HepG2 (cell line): ENCODE results near the gene HPD. TPM values are rescaled to one million over a fixed set of nuclear protein-coding genes. Genes with fewer than 3 reads are reported as not detected.
A peak's percentile ranks its signal among the peaks of the same experiment; 100 is the strongest.

ENCODE experiments used
- ATF4 ChIP-seq, 2 experiments: fragments of 450-650 bp in 1 of 2; sonication (generic) in 1 of 2; formaldehyde crosslinking; IDR thresholded peaks; 2 replicates each; pipeline versions ENCODE4 v1.5.0 to v1.8.0; 2020 to 2022; ENCODE audit warnings: mild to moderate bottlenecking in 1 of 2, missing genetic modification reagents in 1 of 2
- GPBP1L1 ChIP-seq: sonication (generic); formaldehyde crosslinking; IDR thresholded peaks from 2 replicates; pipeline ENCODE4 v1.5.0; 2020; ENCODE audit warnings: mild to moderate bottlenecking, missing genetic modification reagents
- GPN1 ChIP-seq: sonication (generic); formaldehyde crosslinking; IDR thresholded peaks from 2 replicates; pipeline ENCODE4 v1.5.1; 2020; ENCODE audit warnings: missing genetic modification reagents, borderline replicate concordance
- HHEX ChIP-seq: IDR thresholded peaks from 2 replicates; pipeline ENCODE4 v1.6.1; 2016; ENCODE audit warnings: control low read depth
- HMGXB4 ChIP-seq, 2 experiments: sonication (generic) in 1 of 2; formaldehyde crosslinking in 1 of 2; IDR thresholded peaks; 2 replicates each; pipeline versions ENCODE4 v1.4.0 to v1.6.1; 2018 to 2020; ENCODE audit warnings: missing genetic modification reagents in 2 of 2, borderline replicate concordance in 1 of 2, low read depth in 1 of 2, mild to moderate bottlenecking in 1 of 2, missing biosample characterization in 1 of 2
- KLF11 ChIP-seq: IDR thresholded peaks from 2 replicates; pipeline ENCODE4 v1.6.1; 2016; ENCODE audit warnings: missing compliant biosample characterization
- KMT2B ChIP-seq: IDR thresholded peaks from 2 replicates; pipeline ENCODE4 v1.6.1; 2016; ENCODE audit warnings: missing genetic modification reagents, missing compliant biosample characterization
- MZF1 ChIP-seq: sonication (generic); formaldehyde crosslinking; IDR thresholded peaks from 2 replicates; pipeline ENCODE4 v1.8.1; 2023; ENCODE audit warnings: mild to moderate bottlenecking, missing genetic modification reagents, borderline replicate concordance
- NKX3-1 ChIP-seq: sonication (generic); formaldehyde crosslinking; IDR thresholded peaks from 2 replicates; pipeline ENCODE4 v1.5.0; 2020; ENCODE audit warnings: missing genetic modification reagents
- PRPF4 ChIP-seq: fragments of 200-400 bp; formaldehyde crosslinking; IDR thresholded peaks from 2 replicates; pipeline ENCODE4 v1.6.1; 2016; ENCODE audit warnings: low read length, low read depth; ENCODE audit not compliant: poor library complexity, severe bottlenecking
- REL ChIP-seq: sonication (generic); formaldehyde crosslinking; conservative IDR thresholded peaks from 2 replicates; pipeline ENCODE4 v1.8.0; 2022; ENCODE audit warnings: mild to moderate bottlenecking, missing genetic modification reagents, moderate library complexity
- RFX5 ChIP-seq: IDR thresholded peaks from 2 replicates; pipeline ENCODE4 v1.6.1; 2011; ENCODE audit warnings: low read depth, low read length, improper control_type of control experiment
- TCF7 ChIP-seq: sonication (generic); IDR thresholded peaks from 2 replicates; pipeline ENCODE4 v1.6.1; 2016; ENCODE audit warnings: antibody characterized with exemption, low read depth
- ZBTB34 ChIP-seq: sonication (generic); formaldehyde crosslinking; IDR thresholded peaks from 2 replicates; pipeline ENCODE4 v1.8.0; 2022; ENCODE audit warnings: mild to moderate bottlenecking, missing genetic modification reagents
- ZFP91 ChIP-seq: sonication (generic); formaldehyde crosslinking; IDR thresholded peaks from 2 replicates; pipeline ENCODE4 v1.9.0; 2022; ENCODE audit warnings: missing genetic modification reagents, mild to moderate bottlenecking, borderline replicate concordance
- ZNF101 ChIP-seq: sonication (generic); formaldehyde crosslinking; IDR thresholded peaks from 2 replicates; pipeline ENCODE4 v1.4.0; 2020; ENCODE audit warnings: mild to moderate bottlenecking, low read depth, missing genetic modification reagents, borderline replicate concordance
- ZNF12 ChIP-seq: sonication (generic); formaldehyde crosslinking; IDR thresholded peaks from 2 replicates; pipeline ENCODE4 v1.5.0; 2020; ENCODE audit warnings: missing genetic modification reagents
- ZNF263 ChIP-seq: sonication (generic); formaldehyde crosslinking; IDR thresholded peaks from 2 replicates; pipeline ENCODE4 v1.4.0; 2020; ENCODE audit warnings: missing genetic modification reagents
- ZNF546 ChIP-seq: sonication (generic); formaldehyde crosslinking; conservative IDR thresholded peaks from 2 replicates; pipeline ENCODE4 v1.8.1; 2023; ENCODE audit warnings: mild to moderate bottlenecking, missing genetic modification reagents
- ZNF549 ChIP-seq: sonication (generic); formaldehyde crosslinking; IDR thresholded peaks from 2 replicates; pipeline ENCODE4 v1.5.0; 2020; ENCODE audit warnings: missing genetic modification reagents
- ZNF570 ChIP-seq: sonication (generic); formaldehyde crosslinking; IDR thresholded peaks from 2 replicates; pipeline ENCODE4 v1.4.0; 2020; ENCODE audit warnings: mild to moderate bottlenecking, missing genetic modification reagents, borderline replicate concordance
- ZZZ3 ChIP-seq: sonication (generic); formaldehyde crosslinking; IDR thresholded peaks from 2 replicates; pipeline ENCODE4 v1.4.0; 2020; ENCODE audit warnings: missing genetic modification reagents, mild to moderate bottlenecking, borderline replicate concordance
- polyA plus RNA-seq, 8 experiments: library from polyadenylated mRNA; depleted of rRNA in 3 of 8; stranded (reverse) in 7 of 8; unstranded in 1 of 8; fragments of >200 nt; fragmentation: Illumina TruSeq in 4 of 8; extraction: Trizol in 4 of 8; gene quantifications; 2 replicates each; pipeline versions ENCODE4 v1.2.1 to v1.2.3, GENCODE V29; 2011 to 2016; ENCODE audit warnings: low read depth in 4 of 8, missing spikeins in 1 of 8, mixed read lengths in 1 of 8; ENCODE audit not compliant: insufficient read depth in 1 of 8
- total RNA-seq, 5 experiments: library from RNA; depleted of rRNA; stranded (reverse); fragments of >200 nt; fragmentation: Illumina TruSeq; extraction: Trizol; gene quantifications; 2 replicates each; pipeline ENCODE4 v1.2.3, GENCODE V29; 2016; ENCODE audit warnings: low read depth in 1 of 5

Gene HPD
- total and polyA plus RNA-seq, 2 of the 13 experiments (the other 11 are each of a cell fraction or from before 2014, with no cell fraction given), result 120 to 195 TPM

- TF ChIP-seq ZBTB34 (CRISPR knock-in tag) (no peak), ZNF263 (CRISPR knock-in tag) (peak; percentile 52), GPN1 (CRISPR knock-in tag) (no peak), ZNF101 (no peak), PRPF4 (no peak), ATF4 (CRISPR knock-in tag; IDR thresholded peaks at IDR 0.05) (no peak), HMGXB4 (CRISPR knock-in tag; IDR thresholded peaks at IDR 0.05; ENCODE audit: borderline replicate concordance in 1 of 2, low read depth in 1 of 2) (peak in 1 of 2 experiments; percentile 39; a peak in 2 of 4 replicates), NKX3-1 (no peak), KLF11 (CRISPR knock-in tag) (no peak), RFX5 (0 out of 2 replicates have a peak, but pooled peaks have one; percentile 29), MZF1 (CRISPR knock-in tag) (no peak), KMT2B (CRISPR knock-in tag) (no peak), GPBP1L1 (CRISPR knock-in tag) (no peak), TCF7 (no peak), ZNF549 (CRISPR knock-in tag) (no peak), ZNF12 (CRISPR knock-in tag) (no peak), ZNF570 (CRISPR knock-in tag) (no peak), REL (CRISPR knock-in tag) (no peak), ZNF546 (CRISPR knock-in tag) (no peak), ZFP91 (peak; percentile 33; the same call in 1 of the 2 replicates), HHEX (CRISPR knock-in tag) (no peak), ZZZ3 (CRISPR knock-in tag) (no peak)
These were observed 66.7 kb downstream of the HPD start (continued) for GRCh38 chr12:121791671-121792551.
